ENCODE data around the gene TBC1D22A. TPM values are rescaled to one million over a fixed set of nuclear protein-coding genes. Genes with fewer than 3 reads are reported as not detected.

The TBC1D22A gene
- total RNA-seq, 4 donors from 2014 or later, result 42.6 to 70.4 (median 55.1) TPM

GRCh38 chr22:47057916-47058585 lies 295.6 kb downstream of the TBC1D22A start:
- Histone ChIP-seq H3K27ac (no peak overlapping the region), H3K36me3 (peaks cover 0 to 33% (median 0%) of the 10 kb centered on the region in 3 donors), H3K4me3 (no peak overlapping the region), H3K4me1 (no peaks in the 10 kb centered on the region), H3K27me3 (no peaks in the 10 kb centered on the region), H3K9me3 (no peaks in the 10 kb centered on the region)
- TF ChIP-seq POLR2A (IDR thresholded peaks at IDR 0.05), result no peak
- TF ChIP-seq, protein P1, sequence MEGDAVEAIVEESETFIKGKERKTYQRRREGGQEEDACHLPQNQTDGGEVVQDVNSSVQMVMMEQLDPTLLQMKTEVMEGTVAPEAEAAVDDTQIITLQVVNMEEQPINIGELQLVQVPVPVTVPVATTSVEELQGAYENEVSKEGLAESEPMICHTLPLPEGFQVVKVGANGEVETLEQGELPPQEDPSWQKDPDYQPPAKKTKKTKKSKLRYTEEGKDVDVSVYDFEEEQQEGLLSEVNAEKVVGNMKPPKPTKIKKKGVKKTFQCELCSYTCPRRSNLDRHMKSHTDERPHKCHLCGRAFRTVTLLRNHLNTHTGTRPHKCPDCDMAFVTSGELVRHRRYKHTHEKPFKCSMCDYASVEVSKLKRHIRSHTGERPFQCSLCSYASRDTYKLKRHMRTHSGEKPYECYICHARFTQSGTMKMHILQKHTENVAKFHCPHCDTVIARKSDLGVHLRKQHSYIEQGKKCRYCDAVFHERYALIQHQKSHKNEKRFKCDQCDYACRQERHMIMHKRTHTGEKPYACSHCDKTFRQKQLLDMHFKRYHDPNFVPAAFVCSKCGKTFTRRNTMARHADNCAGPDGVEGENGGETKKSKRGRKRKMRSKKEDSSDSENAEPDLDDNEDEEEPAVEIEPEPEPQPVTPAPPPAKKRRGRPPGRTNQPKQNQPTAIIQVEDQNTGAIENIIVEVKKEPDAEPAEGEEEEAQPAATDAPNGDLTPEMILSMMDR (IDR thresholded peaks at IDR 0.05), result no peak
- peak in 1 of 3 donors; percentile 45 for DNase-seq

DNA sequence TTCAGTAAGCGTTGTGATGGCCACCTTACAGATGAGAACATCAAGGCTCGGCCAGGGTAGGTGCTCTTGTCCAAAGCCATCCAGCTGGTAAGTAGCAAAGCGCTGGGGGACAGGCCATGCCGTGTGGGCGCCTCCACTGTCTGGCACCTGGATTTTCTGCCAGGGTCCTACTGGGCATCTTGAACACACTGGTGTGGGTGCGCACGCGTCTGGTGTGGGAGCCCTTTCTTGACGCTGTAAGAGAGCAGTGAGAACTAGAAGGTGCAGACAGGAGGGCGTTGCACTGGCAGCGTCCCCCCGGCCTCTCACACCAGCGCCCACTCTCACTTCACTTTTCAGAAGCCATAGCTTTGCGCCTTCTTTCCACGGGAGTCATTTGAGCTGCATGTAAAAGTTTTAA lies 296.6 kb downstream of the TBC1D22A start:
- peak in 1 of 3 donors; percentile 23 for DNase-seq
- H3K27ac ChIP-seq, result no peak overlapping the region
- H3K4me3 ChIP-seq, result no peak overlapping the region
- peaks cover 0 to 39% (median 0%) of the 10 kb centered on the region in 3 donors for H3K36me3 ChIP-seq
- TF ChIP-seq POLR2A (IDR thresholded peaks at IDR 0.05), result no peak
- TF ChIP-seq, protein P1 (IDR thresholded peaks at IDR 0.05), result no peak
- no peaks in the 10 kb centered on the region for H3K9me3 ChIP-seq
- no peaks in the 10 kb centered on the region for H3K27me3 ChIP-seq
- no peaks in the 10 kb centered on the region for H3K4me1 ChIP-seq

GRCh38 chr22:47059701-47060161 lies 297.3 kb downstream of the TBC1D22A start:
- no peak for DNase-seq
- no peak overlapping the region for H3K27ac ChIP-seq
- no peaks in the 10 kb centered on the region for H3K9me3 ChIP-seq
- peaks cover 0 to 41% (median 0%) of the 10 kb centered on the region in 3 donors for H3K36me3 ChIP-seq
- TF ChIP-seq POLR2A (IDR thresholded peaks at IDR 0.05), result no peak
- H3K27me3 ChIP-seq, result no peaks in the 10 kb centered on the region
- H3K4me3 ChIP-seq, result no peak overlapping the region
- no peaks in the 10 kb centered on the region for H3K4me1 ChIP-seq

DNA sequence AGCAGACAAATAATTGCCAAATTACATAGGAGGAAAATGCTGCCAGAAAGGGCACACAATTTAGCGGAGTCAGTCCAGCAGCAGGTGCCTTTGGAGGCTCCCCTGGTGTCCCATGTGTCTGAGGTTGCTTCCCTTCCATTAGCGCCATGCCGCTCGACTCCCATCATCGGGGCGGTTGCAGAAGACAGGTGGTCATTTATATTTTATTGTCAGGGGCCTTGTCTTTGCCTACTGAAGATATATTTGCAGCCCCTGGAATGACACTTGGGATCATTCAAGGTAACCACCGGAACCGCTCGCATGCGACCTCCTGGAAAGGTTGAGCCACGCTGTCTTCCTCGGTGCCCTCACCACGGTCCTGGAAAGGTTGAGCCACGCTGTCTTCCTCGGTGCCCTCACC lies 298.3 kb downstream of the TBC1D22A start:
- no peak overlapping the region for H3K27ac ChIP-seq
- no peak overlapping the region for H3K4me3 ChIP-seq
- H3K36me3 ChIP-seq, result peaks cover 0 to 45% (median 0%) of the 10 kb centered on the region in 3 donors
- no peak for DNase-seq
- no peaks in the 10 kb centered on the region for H3K9me3 ChIP-seq
- no peaks in the 10 kb centered on the region for H3K4me1 ChIP-seq
- H3K27me3 ChIP-seq, result no peaks in the 10 kb centered on the region
- TF ChIP-seq POLR2A (IDR thresholded peaks at IDR 0.05), result no peak
- TF ChIP-seq, protein P1 (IDR thresholded peaks at IDR 0.05), result no peak

DNA sequence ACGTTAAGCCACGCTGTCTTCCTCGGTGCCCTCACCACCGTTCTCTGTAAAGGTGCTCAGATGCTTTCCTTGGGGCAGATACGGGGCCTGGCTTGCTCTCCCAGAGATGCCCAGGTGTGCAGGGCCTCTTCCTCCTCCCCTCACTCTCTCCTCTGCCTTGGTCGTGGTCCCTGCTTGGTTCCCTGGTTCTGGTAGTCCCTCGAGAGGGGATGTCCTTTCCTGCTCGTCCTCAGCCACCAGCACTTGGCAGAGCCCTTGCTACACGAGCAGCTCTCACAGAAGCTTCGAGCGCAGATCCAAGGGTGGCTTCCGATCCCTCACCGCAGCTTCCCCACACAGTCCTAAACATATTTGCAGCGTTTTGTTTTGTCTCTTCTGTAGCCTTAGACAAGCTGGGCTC lies 298.8 kb downstream of the TBC1D22A start:
- no peaks in the 10 kb centered on the region for H3K27me3 ChIP-seq
- no peak for TF ChIP-seq POLR2A (IDR thresholded peaks at IDR 0.05)
- TF ChIP-seq, protein P1 (IDR thresholded peaks at IDR 0.05), result no peak
- DNase-seq, result no peak
- H3K9me3 ChIP-seq, result no peaks in the 10 kb centered on the region
- no peak overlapping the region for H3K4me3 ChIP-seq
- no peaks in the 10 kb centered on the region for H3K4me1 ChIP-seq
- H3K27ac ChIP-seq, result no peak overlapping the region
- peaks cover 0 to 45% (median 0%) of the 10 kb centered on the region in 3 donors for H3K36me3 ChIP-seq

DNA sequence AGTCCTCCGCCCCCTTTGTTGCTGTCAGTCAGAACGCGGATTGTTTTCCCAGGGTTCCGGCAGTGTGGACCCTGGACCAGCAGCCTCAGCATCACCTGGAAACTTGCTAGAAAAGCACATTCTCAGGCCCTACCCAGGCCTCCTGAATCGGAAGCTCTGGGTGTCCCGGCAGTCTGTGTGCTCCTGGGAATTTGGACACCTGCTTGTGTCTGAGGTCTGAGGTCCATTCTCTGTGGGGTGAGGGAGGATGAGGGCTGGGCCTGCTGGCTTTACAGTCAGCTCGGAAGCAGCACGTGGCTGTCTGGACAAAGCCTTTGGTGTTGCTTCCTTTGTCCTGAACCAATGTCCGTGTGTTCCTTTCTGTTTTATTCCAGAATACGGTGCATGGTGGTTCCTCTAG lies 299.7 kb downstream of the TBC1D22A start:
- Histone ChIP-seq H3K9me3 (no peaks in the 10 kb centered on the region), H3K27me3 (no peaks in the 10 kb centered on the region), H3K36me3 (peaks cover 0 to 45% (median 0%) of the 10 kb centered on the region in 3 donors), H3K27ac (no peak overlapping the region), H3K4me1 (no peaks in the 10 kb centered on the region), H3K4me3 (no peak overlapping the region)
- TF ChIP-seq, protein P1 (IDR thresholded peaks at IDR 0.05), result no peak
- no peak for TF ChIP-seq POLR2A (IDR thresholded peaks at IDR 0.05)
- DNase-seq, result peak in 1 of 3 donors; percentile 22

Measured in Peyer's patch (tissue), 4 donors.